ENCODE results near the gene RGS3.

RGS3 gene

DNA sequence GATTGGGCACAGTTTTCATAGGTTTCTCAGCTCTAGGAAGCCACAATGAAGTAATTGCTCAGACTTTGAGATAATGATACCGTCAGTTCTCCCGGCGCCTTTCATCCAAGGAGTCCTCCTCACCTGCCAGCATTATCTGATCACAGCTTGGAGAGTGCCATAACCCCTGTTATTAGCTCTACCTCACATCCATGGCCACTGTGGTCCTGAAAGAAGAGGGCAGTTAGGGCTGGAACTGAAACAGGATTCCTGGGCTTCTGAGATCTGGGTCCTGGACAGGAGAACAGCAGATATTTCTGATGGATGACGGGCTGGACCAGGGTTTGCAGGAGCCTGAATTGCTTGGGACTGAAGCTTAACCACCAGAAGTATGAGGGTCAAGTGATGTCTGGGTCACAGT, 13.5 kb downstream of the RGS3 start:
- H3K27ac ChIP-seq (ENCODE audit: low read length), result no peak overlapping the region
- no peak overlapping the region for H3K4me3 ChIP-seq (ENCODE audit: low read length)
- no peaks in the 10 kb centered on the region for H3K36me3 ChIP-seq (replicated peaks; ENCODE audit: insufficient read depth, low read length)
- no peak overlapping the region for H2AFZ ChIP-seq (ENCODE audit: low read length)
- H3K4me2 ChIP-seq (ENCODE audit: low read depth, low read length), result no peak overlapping the region
- no peaks in the 10 kb centered on the region for H3K9me3 ChIP-seq (replicated peaks; ENCODE audit: insufficient read depth, low read length)
- no peaks in the 10 kb centered on the region for H3K9me2 ChIP-seq (replicated peaks; ENCODE audit: insufficient read depth, low read length)
- peaks cover 6% of the 10 kb centered on the region; the same call in 1 of the 2 replicates for H3K4me1 ChIP-seq (ENCODE audit: low read length)
- H3F3A ChIP-seq (ENCODE audit: insufficient read depth, low read length), result no peaks in the 10 kb centered on the region
- TF ChIP-seq EZH2phosphoT487 (IDR thresholded peaks at IDR 0.05; ENCODE audit: low read length), result no peak
- TF ChIP-seq, protein P1, sequence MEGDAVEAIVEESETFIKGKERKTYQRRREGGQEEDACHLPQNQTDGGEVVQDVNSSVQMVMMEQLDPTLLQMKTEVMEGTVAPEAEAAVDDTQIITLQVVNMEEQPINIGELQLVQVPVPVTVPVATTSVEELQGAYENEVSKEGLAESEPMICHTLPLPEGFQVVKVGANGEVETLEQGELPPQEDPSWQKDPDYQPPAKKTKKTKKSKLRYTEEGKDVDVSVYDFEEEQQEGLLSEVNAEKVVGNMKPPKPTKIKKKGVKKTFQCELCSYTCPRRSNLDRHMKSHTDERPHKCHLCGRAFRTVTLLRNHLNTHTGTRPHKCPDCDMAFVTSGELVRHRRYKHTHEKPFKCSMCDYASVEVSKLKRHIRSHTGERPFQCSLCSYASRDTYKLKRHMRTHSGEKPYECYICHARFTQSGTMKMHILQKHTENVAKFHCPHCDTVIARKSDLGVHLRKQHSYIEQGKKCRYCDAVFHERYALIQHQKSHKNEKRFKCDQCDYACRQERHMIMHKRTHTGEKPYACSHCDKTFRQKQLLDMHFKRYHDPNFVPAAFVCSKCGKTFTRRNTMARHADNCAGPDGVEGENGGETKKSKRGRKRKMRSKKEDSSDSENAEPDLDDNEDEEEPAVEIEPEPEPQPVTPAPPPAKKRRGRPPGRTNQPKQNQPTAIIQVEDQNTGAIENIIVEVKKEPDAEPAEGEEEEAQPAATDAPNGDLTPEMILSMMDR (IDR thresholded peaks at IDR 0.05; ENCODE audit: low read length), result no peak
- no peak for TF ChIP-seq EZH2 (optimal IDR thresholded peaks at IDR 0.05; ENCODE audit: low read depth, low read length)
- no peak overlapping the region for H3K9ac ChIP-seq (ENCODE audit: low read length)
- DNase-seq, result no peak
- H4K20me1 ChIP-seq (ENCODE audit: insufficient read depth, low read length), result no peaks in the 10 kb centered on the region
- H3K27me3 ChIP-seq (replicated peaks; ENCODE audit: insufficient read depth, low read length), result no peaks in the 10 kb centered on the region
- H3K79me2 ChIP-seq (ENCODE audit: low read length), result no peaks in the 10 kb centered on the region

DNA sequence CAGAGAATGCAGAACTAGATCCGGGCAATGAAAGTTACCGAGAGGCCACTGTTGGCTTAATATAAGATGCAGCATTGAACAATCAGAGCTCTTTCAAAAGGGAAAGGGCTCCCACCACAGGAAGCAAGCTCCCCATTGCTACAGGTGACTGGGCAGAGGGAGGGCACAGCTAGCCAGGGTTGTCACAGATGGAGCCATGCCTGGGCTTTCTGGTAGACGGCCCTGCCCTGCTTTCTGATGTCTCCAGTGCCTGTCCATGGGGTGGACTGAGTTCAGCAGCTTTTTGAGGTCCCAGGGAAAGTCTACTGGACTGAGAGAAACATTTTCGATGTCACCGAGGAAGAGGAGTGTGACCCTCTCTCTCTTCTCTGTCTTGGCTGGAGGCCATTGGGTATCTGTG, 14.1 kb downstream of the RGS3 start:
- no peak overlapping the region for H2AFZ ChIP-seq (ENCODE audit: low read length)
- H3K9ac ChIP-seq (ENCODE audit: low read length), result no peak overlapping the region
- peak; percentile 25 for DNase-seq
- no peaks in the 10 kb centered on the region for H3K9me3 ChIP-seq (replicated peaks; ENCODE audit: insufficient read depth, low read length)
- H3K27me3 ChIP-seq (replicated peaks; ENCODE audit: insufficient read depth, low read length), result no peaks in the 10 kb centered on the region
- H3F3A ChIP-seq (ENCODE audit: insufficient read depth, low read length), result no peaks in the 10 kb centered on the region
- H3K27ac ChIP-seq (ENCODE audit: low read length), result no peak overlapping the region
- no peaks in the 10 kb centered on the region for H3K9me2 ChIP-seq (replicated peaks; ENCODE audit: insufficient read depth, low read length)
- H3K79me2 ChIP-seq (ENCODE audit: low read length), result no peaks in the 10 kb centered on the region
- H3K4me3 ChIP-seq (ENCODE audit: low read length), result no peak overlapping the region
- H3K36me3 ChIP-seq (replicated peaks; ENCODE audit: insufficient read depth, low read length), result no peaks in the 10 kb centered on the region
- no peaks in the 10 kb centered on the region for H4K20me1 ChIP-seq (ENCODE audit: insufficient read depth, low read length)
- peaks cover 6% of the 10 kb centered on the region; the same call in 1 of the 2 replicates for H3K4me1 ChIP-seq (ENCODE audit: low read length)
- TF ChIP-seq EZH2phosphoT487 (IDR thresholded peaks at IDR 0.05; ENCODE audit: low read length), result no peak
- TF ChIP-seq, protein P1 (IDR thresholded peaks at IDR 0.05; ENCODE audit: low read length), result no peak
- no peak for TF ChIP-seq EZH2 (optimal IDR thresholded peaks at IDR 0.05; ENCODE audit: low read depth, low read length)
- no peak overlapping the region for H3K4me2 ChIP-seq (ENCODE audit: low read depth, low read length)

DNA sequence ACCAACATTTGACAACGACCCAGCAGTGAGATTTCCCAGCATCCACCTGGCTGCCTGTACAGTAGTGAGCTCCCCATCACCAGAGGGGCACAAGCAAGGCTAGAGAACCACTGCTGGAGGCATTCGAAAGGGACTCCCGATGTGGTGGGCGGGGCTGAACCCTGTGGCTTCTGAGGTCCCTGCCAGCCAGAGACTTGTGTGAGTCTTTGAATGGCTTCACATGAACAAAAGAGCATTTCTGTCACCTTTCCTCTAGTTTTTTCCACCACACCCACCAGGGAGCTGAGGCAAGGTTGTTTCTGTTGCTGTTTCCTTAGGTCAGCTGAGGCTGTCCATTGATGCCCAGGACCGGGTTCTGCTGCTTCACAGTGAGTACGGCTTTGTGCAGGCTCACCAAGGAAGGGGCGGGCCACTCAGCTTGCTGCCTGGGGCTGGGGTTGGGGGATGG, 15.7 kb downstream of the RGS3 start:
- no peaks in the 10 kb centered on the region for H3K79me2 ChIP-seq (ENCODE audit: low read length)
- no peaks in the 10 kb centered on the region for H4K20me1 ChIP-seq (ENCODE audit: insufficient read depth, low read length)
- no peaks in the 10 kb centered on the region for H3F3A ChIP-seq (ENCODE audit: insufficient read depth, low read length)
- no peaks in the 10 kb centered on the region for H3K36me3 ChIP-seq (replicated peaks; ENCODE audit: insufficient read depth, low read length)
- H3K4me3 ChIP-seq (ENCODE audit: low read length), result no peak overlapping the region
- no peak overlapping the region for H3K4me2 ChIP-seq (ENCODE audit: low read depth, low read length)
- DNase-seq, result no peak
- TF ChIP-seq EZH2 (optimal IDR thresholded peaks at IDR 0.05; ENCODE audit: low read depth, low read length) (no peak), EZH2phosphoT487 (IDR thresholded peaks at IDR 0.05; ENCODE audit: low read length) (no peak)
- TF ChIP-seq, protein P1 (IDR thresholded peaks at IDR 0.05; ENCODE audit: low read length), result no peak
- H3K27me3 ChIP-seq (replicated peaks; ENCODE audit: insufficient read depth, low read length), result no peaks in the 10 kb centered on the region
- no peak overlapping the region for H2AFZ ChIP-seq (ENCODE audit: low read length)
- no peaks in the 10 kb centered on the region for H3K9me3 ChIP-seq (replicated peaks; ENCODE audit: insufficient read depth, low read length)
- peaks cover 6% of the 10 kb centered on the region; the same call in 1 of the 2 replicates for H3K4me1 ChIP-seq (ENCODE audit: low read length)
- H3K27ac ChIP-seq (ENCODE audit: low read length), result no peak overlapping the region
- H3K9me2 ChIP-seq (replicated peaks; ENCODE audit: insufficient read depth, low read length), result no peaks in the 10 kb centered on the region
- no peak overlapping the region for H3K9ac ChIP-seq (ENCODE audit: low read length)

Measured in MM.1S (cell line).